K562 (cell line): ENCODE results near the gene ANO4. TPM values are rescaled to one million over a fixed set of nuclear protein-coding genes. Genes with fewer than 3 reads are reported as not detected.

Experiments used
- ATAC-seq: fragments of 200-7000 bp; cut with Tn5 transposase; 3 replicates; pipeline ENCODE4 v1.9.1; 2020; ENCODE audit warnings: moderate library complexity
- BruUV-seq: library from RNA; stranded (reverse); fragments of 400-500 nt; replicated peaks from 2 replicates; lab custom pipeline; 2021; lab: Mats Ljungman, UMichigan
- CTCF ChIA-PET: fragments of 300-600 bp; formaldehyde crosslinking; extraction: SDS; loops from one replicate; lab custom pipeline; 2021; ENCODE audit warnings: low intra/inter-chr PET ratio; lab: Yijun Ruan, JAX
- POLR2A ChIA-PET: fragments of 300-600, 350-650 bp; sonication (Branson Sonifier 250); formaldehyde crosslinking; extraction: SDS; loops from one replicate; lab custom pipeline; 2021; ENCODE audit warnings: antibody characterized with exemption, inconsistent platforms; lab: Yijun Ruan, JAX
- DNase-seq, 4 experiments: peaks; one replicate each; pipeline versions ENCODE4 v3.0.0 to v3.0.0-alpha.2; 2011 to 2018; ENCODE audit warnings: low spot score in 3 of 4, mixed read lengths in 3 of 4; ENCODE audit errors: extremely low read depth in 1 of 4
- FAIRE-seq: peaks from 2 replicates; lab custom pipeline; 2011; peaks lifted over from hg19 to GRCh38; lab: Jason Lieb, UNC
- H2AFZ ChIP-seq: 2 replicates; pipeline ENCODE4 v1.6.0; 2011; ENCODE audit warnings: low read depth, low read length, control low read depth, inconsistent platforms
- H3K27ac ChIP-seq: fragments of 200-600 bp; 3 replicates; pipeline ENCODE4 v1.8.0; 2011; ENCODE audit warnings: low read depth, mild to moderate bottlenecking, control low read depth, inconsistent platforms, low read length, moderate library complexity, mixed read lengths; ENCODE audit errors: extremely low read depth
- H3K27me3 ChIP-seq, 2 experiments: fragments of 300-600 bp in 1 of 2; 2 replicates in 1 of 2; 3 replicates in 1 of 2; pipeline versions ENCODE4 v1.6.0 to v1.8.0; 2011; ENCODE audit warnings: inconsistent platforms in 2 of 2, low read length in 2 of 2, mild to moderate bottlenecking in 1 of 2, mixed read lengths in 1 of 2, moderate library complexity in 1 of 2; ENCODE audit not compliant: control insufficient read depth in 2 of 2, insufficient read depth in 2 of 2
- H3K36me3 ChIP-seq: fragments of 300-600 bp; 3 replicates; pipeline ENCODE4 v1.8.0; 2011; ENCODE audit warnings: mild to moderate bottlenecking, low read length, inconsistent platforms; ENCODE audit not compliant: control insufficient read depth, insufficient read depth
- H3K4me1 ChIP-seq, 2 experiments: fragments of 200-600 bp in 1 of 2; replicated peaks in 1 of 2; 2 replicates in 1 of 2; 3 replicates in 1 of 2; pipeline versions ENCODE4 v1.5.1 to v1.8.0; 2011; ENCODE audit warnings: inconsistent platforms in 2 of 2, low read length in 2 of 2, mild to moderate bottlenecking in 1 of 2, mixed read lengths in 1 of 2, moderate library complexity in 1 of 2; ENCODE audit not compliant: control insufficient read depth in 2 of 2, insufficient read depth in 2 of 2
- H3K4me2 ChIP-seq: 2 replicates; pipeline ENCODE4 v1.6.1; 2011; ENCODE audit warnings: low read length, control low read depth, inconsistent platforms, mixed read lengths; ENCODE audit not compliant: insufficient read depth
- H3K4me3 ChIP-seq: fragments of 200-600 bp; sonication (generic), shearing (Covaris generic); 2 replicates; pipeline ENCODE4 v1.5.1; 2016; ENCODE audit warnings: control low read depth, inconsistent platforms
- H3K79me2 ChIP-seq: fragments of 200-600 bp; 3 replicates; pipeline ENCODE4 v1.8.0; 2011; ENCODE audit warnings: low read length, inconsistent platforms; ENCODE audit not compliant: control insufficient read depth, insufficient read depth
- H3K9ac ChIP-seq, 2 experiments: 2 replicates each; pipeline versions ENCODE4 v1.6.0 to v1.6.1; 2011; ENCODE audit warnings: low read depth in 2 of 2, low read length in 2 of 2, control low read depth in 1 of 2, inconsistent platforms in 1 of 2, mild to moderate bottlenecking in 1 of 2, mixed read lengths in 1 of 2; ENCODE audit not compliant: insufficient read depth in 1 of 2
- H3K9me1 ChIP-seq: one replicate; pipeline ENCODE4 v1.6.0; 2011; ENCODE audit warnings: inconsistent platforms, mild to moderate bottlenecking, low read length, moderate library complexity; ENCODE audit not compliant: control insufficient read depth, insufficient read depth
- H3K9me3 ChIP-seq: replicated peaks from 2 replicates; pipeline ENCODE4 v1.5.1; 2011; ENCODE audit warnings: low read depth, low read length, inconsistent platforms; ENCODE audit not compliant: control insufficient read depth, insufficient read depth
- H4K20me1 ChIP-seq: replicated peaks from 2 replicates; pipeline ENCODE4 v1.6.1; 2011; ENCODE audit warnings: low read length, inconsistent platforms, mixed read lengths; ENCODE audit not compliant: control insufficient read depth, insufficient read depth
- BMI1 ChIP-seq: fragments of 150-350 bp; IDR thresholded peaks from 2 replicates; pipeline ENCODE4 v1.6.1; 2014; ENCODE audit warnings: low read length
- CAMTA2 ChIP-seq: fragments of 250-450 bp; sonication (Bioruptor Pico); conservative IDR thresholded peaks from 2 replicates; pipeline ENCODE4 v1.5.1; 2022
- FOXM1 ChIP-seq, 2 experiments: fragments of 450-650 bp in 1 of 2; sonication (generic) in 1 of 2; formaldehyde crosslinking in 1 of 2; IDR thresholded peaks; 2 replicates each; pipeline versions ENCODE4 v1.6.1 to v1.9.0; 2017 to 2022; ENCODE audit warnings: low read depth in 2 of 2, mild to moderate bottlenecking in 2 of 2, missing genetic modification reagents in 1 of 2, moderate library complexity in 1 of 2
- RBM22 ChIP-seq: fragments of 200-400 bp; formaldehyde crosslinking; IDR thresholded peaks from 2 replicates; pipeline ENCODE4 v1.6.1; 2018; ENCODE audit warnings: low read length, low read depth; ENCODE audit not compliant: poor library complexity, severe bottlenecking
- SOX6 ChIP-seq: fragments of 450-650 bp; IDR thresholded peaks from 2 replicates; pipeline ENCODE4 v1.6.1; 2014; ENCODE audit warnings: mild to moderate bottlenecking
- TCF15 ChIP-seq: fragments of 250-450 bp; sonication (Bioruptor Pico); IDR thresholded peaks from 2 replicates; pipeline ENCODE4 v1.8.0; 2022; ENCODE audit warnings: moderate library complexity, mild to moderate bottlenecking, inconsistent platforms
- ZNF184 ChIP-seq: sonication (generic); formaldehyde crosslinking; IDR thresholded peaks from 2 replicates; pipeline ENCODE4 v1.5.0; 2020; ENCODE audit warnings: missing genetic modification reagents
- ZNF830 ChIP-seq: fragments of 250-450 bp; sonication (Bioruptor Pico); IDR thresholded peaks from 2 replicates; pipeline ENCODE4 v1.5.0; 2021; ENCODE audit warnings: mild to moderate bottlenecking
- in situ Hi-C: fragments of 300-500 bp; cut with MboI; formaldehyde crosslinking; loops from 4 replicates; pipeline ENCODE4 v1.15.0; 2018; ENCODE audit warnings: inconsistent platforms, mixed read lengths
- intact Hi-C: fragments of 100-400 bp; cut with micrococcal nuclease; formaldehyde crosslinking; loops from 2 replicates; pipeline ENCODE4 v1.14.2; 2022
- polyA plus RNA-seq, 8 experiments: library from polyadenylated mRNA; depleted of rRNA in 4 of 8; stranded (reverse) in 5 of 8; unstranded in 3 of 8; fragments of >200 nt; fragmentation: Nextera tagmentation in 2 of 8; fragmentation: Illumina TruSeq in 1 of 8; extraction: Ambion mirVana in 2 of 8; extraction: Trizol in 1 of 8; gene quantifications; 2 replicates each; pipeline versions ENCODE4 v1.2.1 to v1.2.3, GENCODE V29; 2011 to 2014; ENCODE audit warnings: inconsistent platforms in 1 of 8, missing spikeins in 1 of 8
- total RNA-seq, 7 experiments: library from RNA; depleted of rRNA in 6 of 7; stranded (reverse); fragments of >200 nt in 6 of 7; fragmentation: Illumina TruSeq in 2 of 7; extraction: Trizol in 2 of 7; gene quantifications; 2 replicates each; pipeline versions ENCODE4 v1.2.1 to v1.2.3, GENCODE V29; 2011 to 2021; ENCODE audit warnings: low replicate concordance in 1 of 7
- TF ChIP-seq, protein P1 (sequence below): fragments of 250-450 bp; sonication (Bioruptor Pico); IDR thresholded peaks from 2 replicates; pipeline ENCODE4 v1.5.0; 2021
- TF ChIP-seq, protein P2 (sequence below), 2 experiments: fragments of 150-350 bp in 1 of 2; IDR thresholded peaks; 2 replicates each; pipeline ENCODE4 v1.6.1; 2012 to 2016; ENCODE audit warnings: low read depth in 2 of 2, low read length in 2 of 2, mild to moderate bottlenecking in 1 of 2, moderate library complexity in 1 of 2

ANO4 gene
- total and polyA plus RNA-seq, 9 of the 15 experiments (the other 6 are each of a cell fraction or from before 2014, with no cell fraction given), result not detected

DNA sequence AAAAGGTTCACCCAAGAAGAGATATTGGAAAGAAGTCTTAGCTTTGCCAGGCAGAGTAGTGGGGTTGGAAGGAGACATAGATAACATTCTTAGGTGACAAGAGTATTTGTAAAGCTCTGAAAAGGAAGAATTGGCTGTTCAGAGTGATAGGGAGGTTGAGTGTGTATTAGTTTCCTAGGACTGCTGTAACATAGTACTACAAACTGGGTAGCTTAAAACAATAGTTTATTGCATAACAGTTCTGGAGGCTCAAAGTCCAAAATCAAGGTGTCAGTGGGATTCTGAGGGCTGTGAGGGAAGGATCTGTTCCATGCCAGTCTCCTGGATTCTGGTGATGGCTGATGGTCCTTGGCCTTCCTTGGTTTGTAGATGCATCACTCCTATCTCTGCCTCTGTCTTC is 258.6 kb downstream of the ANO4 start:
- POLR2A ChIA-PET, result no interaction called here
- Histone ChIP-seq H3K4me3 (no peak overlapping the region), H3K4me1 (no peaks in the 10 kb centered on the region), H3K4me2 (no peak overlapping the region), H3K27ac (no peak overlapping the region), H2AFZ (no peak overlapping the region), H3K9ac (no peak overlapping the region), H3K36me3 (no peaks in the 10 kb centered on the region), H3K27me3 (no peaks in the 10 kb centered on the region), H3K9me1 (no peaks in the 10 kb centered on the region), H3K9me3 (no peaks in the 10 kb centered on the region), H3K79me2 (no peaks in the 10 kb centered on the region), H4K20me1 (no peaks in the 10 kb centered on the region)
- no peak for TF ChIP-seq ZNF830 (CRISPR knock-in tag)
- TF ChIP-seq ZNF184 (CRISPR knock-in tag), result no peak
- TF ChIP-seq TCF15, result no peak
- TF ChIP-seq FOXM1 (IDR thresholded peaks at IDR 0.05; ENCODE audit: low read depth), result no peak
- no peak for TF ChIP-seq FOXM1 (CRISPR knock-in tag; IDR thresholded peaks at IDR 0.05; ENCODE audit: low read depth)
- no peak for TF ChIP-seq SOX6
- TF ChIP-seq, protein P1, sequence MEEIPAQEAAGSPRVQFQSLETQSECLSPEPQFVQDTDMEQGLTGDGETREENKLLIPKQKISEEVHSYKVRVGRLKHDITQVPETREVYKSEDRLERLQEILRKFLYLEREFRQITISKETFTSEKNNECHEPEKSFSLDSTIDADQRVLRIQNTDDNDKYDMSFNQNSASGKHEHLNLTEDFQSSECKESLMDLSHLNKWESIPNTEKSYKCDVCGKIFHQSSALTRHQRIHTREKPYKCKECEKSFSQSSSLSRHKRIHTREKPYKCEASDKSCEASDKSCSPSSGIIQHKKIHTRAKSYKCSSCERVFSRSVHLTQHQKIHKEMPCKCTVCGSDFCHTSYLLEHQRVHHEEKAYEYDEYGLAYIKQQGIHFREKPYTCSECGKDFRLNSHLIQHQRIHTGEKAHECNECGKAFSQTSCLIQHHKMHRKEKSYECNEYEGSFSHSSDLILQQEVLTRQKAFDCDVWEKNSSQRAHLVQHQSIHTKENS (CRISPR knock-in tag), result no peak
- TF ChIP-seq, protein P2, sequence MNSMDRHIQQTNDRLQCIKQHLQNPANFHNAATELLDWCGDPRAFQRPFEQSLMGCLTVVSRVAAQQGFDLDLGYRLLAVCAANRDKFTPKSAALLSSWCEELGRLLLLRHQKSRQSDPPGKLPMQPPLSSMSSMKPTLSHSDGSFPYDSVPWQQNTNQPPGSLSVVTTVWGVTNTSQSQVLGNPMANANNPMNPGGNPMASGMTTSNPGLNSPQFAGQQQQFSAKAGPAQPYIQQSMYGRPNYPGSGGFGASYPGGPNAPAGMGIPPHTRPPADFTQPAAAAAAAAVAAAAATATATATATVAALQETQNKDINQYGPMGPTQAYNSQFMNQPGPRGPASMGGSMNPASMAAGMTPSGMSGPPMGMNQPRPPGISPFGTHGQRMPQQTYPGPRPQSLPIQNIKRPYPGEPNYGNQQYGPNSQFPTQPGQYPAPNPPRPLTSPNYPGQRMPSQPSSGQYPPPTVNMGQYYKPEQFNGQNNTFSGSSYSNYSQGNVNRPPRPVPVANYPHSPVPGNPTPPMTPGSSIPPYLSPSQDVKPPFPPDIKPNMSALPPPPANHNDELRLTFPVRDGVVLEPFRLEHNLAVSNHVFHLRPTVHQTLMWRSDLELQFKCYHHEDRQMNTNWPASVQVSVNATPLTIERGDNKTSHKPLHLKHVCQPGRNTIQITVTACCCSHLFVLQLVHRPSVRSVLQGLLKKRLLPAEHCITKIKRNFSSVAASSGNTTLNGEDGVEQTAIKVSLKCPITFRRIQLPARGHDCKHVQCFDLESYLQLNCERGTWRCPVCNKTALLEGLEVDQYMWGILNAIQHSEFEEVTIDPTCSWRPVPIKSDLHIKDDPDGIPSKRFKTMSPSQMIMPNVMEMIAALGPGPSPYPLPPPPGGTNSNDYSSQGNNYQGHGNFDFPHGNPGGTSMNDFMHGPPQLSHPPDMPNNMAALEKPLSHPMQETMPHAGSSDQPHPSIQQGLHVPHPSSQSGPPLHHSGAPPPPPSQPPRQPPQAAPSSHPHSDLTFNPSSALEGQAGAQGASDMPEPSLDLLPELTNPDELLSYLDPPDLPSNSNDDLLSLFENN (IDR thresholded peaks at IDR 0.05; ENCODE audit: low read depth in 2 of 2, low read length in 2 of 2), result no peak
- no peak for TF ChIP-seq BMI1
- TF ChIP-seq RBM22, result no peak
- no peak for TF ChIP-seq CAMTA2 (CRISPR knock-in tag)
- CTCF ChIA-PET, result no interaction called here
- in situ Hi-C loops (no loop called here), intact Hi-C loops (no loop called here)
- DNase-seq (no peak), FAIRE-seq (no peak), ATAC-seq (no peak)
- no TSS peak for BruUV-seq
